NCI-H187 treated with DMSO at 0.1 percent for 48 hours (cell line): ENCODE results near the gene DIS3.
A peak's percentile ranks its signal among the peaks of the same experiment; 100 is the strongest.
"Not testable (repeated sequence)": the region's sequence is repeated elsewhere in the genome, so short reads cannot be mapped to it uniquely, and the experiment has no call there.

Experiments used
- DNase-seq: peaks from one replicate; lab custom pipeline; 2025; lab: John Stamatoyannopoulos, UW

DIS3 gene

GRCh38 chr13:72751220-72751619 is 30.5 kb downstream of the DIS3 start:
- DNase-seq: no peak

DNA sequence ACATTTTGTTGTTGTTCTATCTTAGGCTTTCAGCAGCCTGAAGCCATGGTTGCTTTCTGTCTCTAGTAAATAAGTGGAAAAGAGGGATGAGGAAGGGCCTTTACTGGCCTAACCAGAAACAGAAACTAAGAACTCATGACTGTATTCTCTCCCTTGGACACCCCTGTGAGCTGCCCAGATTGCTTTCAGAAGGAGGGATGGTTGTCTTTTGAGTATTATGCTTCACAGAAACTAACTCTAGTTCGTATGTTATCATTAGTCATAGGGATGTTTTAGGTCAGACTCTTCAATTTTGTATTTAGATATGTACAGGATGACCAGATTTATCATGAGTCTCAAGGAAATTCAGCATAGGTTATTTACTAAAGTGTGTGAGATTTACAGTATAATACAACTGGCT is 36.4 kb downstream of the DIS3 start:
- DNase-seq: no peak

DNA sequence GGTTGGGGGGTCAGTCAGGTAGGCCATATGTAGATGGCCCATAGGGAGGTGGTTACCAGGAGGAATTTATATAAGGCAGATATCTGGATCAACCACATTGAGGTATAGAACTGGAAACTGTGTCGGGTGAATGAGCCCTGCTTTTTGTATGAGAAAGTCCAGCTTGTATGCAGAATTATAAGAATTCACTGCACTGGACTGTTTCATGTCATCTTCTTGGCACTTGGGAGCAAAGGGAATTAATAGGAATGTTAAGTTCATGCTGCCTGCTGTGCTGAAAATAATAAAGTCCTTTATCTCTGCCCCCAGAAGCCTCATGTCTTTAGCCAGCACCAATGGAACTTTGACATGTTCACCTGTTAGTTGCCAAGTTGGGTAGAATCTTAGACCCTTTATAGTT is 41.7 kb downstream of the DIS3 start:
- DNase-seq: no peak

GRCh38 chr13:72737033-72737432 is 44.7 kb downstream of the DIS3 start:
- no peak for DNase-seq

DNA sequence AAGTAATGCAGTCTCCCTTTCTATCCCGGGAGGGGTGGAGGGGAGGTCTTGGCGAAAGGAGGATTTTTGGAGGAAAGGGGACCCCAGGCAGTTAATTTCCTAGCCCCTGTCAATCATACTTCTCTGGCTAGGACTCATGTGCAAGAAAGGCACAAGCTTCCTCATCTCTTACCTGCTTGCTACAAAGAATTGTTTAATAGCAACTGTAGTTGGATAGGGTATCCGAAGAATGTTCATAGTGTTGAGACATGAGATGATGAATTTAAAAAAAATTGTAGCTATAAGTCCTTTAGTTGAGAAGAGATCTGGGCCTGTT is 53.5 kb downstream of the DIS3 start:
- DNase-seq: no peak

GRCh38 chr13:72727417-72728289 is 54.0 kb downstream of the DIS3 start, which contains the start of the genes BORA and MZT1:
Gene BORA, plus strand, starts transcription at chr13:72727923. Its CDS starts 1,018 bp downstream, at chr13:72728941.
Gene MZT1, minus strand, starts transcription at chr13:72727629. Its CDS starts 27 bp downstream, at chr13:72727602.
- DNase-seq: peak; percentile 86

DNA sequence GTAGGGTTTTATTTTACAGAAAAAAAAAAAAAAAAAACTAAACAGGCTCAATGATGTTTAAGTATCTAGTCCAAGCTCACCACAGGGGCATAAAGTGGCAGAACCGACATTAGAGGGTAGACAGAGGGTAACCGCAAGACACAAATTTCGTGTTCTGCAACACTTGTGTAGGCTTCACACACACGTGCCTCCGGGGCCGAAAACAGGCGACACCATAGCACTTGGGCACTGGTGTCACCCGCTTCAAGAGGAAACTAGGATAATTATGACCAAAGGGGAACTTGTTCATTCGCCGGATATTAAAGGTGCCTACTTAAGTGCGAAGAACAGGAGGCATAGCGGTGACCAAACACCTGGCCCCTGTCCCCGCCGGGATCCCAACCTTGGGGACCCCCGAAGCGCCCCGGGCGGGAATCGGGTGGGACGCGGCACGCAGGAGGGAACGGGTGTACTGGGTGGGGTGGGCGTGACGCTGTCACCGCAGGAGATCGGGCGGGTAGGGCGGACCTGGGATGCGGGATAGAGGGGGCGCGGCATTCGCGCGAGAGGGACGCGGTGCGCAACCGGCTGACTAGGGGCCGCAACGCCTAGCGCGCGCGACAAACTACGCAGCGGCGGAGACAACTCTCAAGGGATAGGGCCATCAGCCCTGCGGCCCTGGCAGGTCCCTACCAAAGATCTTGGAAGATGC is 54.8 kb downstream of the DIS3 start:
- DNase-seq: no peak

GRCh38 chr13:72726185-72726584 is 55.5 kb downstream of the DIS3 start:
- not testable (repeated sequence) for DNase-seq

DNA sequence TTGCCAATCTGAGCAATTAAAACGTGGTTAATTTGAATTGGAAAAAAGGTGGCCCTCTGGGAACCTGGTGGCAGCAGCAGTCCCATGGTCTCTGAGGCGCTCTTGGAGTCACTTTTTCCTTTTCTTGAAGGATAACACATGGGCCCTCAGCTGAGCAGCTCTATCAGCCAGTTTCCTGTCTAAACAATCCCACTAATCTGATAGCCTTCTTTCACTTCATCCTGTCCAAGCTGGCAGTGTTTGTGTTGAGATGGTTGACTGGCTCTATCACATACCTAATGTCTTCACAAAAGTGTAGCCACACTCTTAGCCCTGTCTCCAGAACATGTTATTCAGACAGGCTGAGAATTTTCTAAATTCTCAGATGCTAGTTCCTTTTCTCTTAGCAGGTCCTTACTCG is 64.9 kb downstream of the DIS3 start:
- no peak for DNase-seq
